CD4-positive, alpha-beta memory T cell (primary cell): ENCODE data around the gene CYP2R1. TPM values are rescaled to one million over a fixed set of nuclear protein-coding genes. Genes with fewer than 3 reads are reported as not detected.

ENCODE experiments used
- CTCF ChIA-PET: fragments of 350-600 bp; sonication (Branson Sonifier 250); formaldehyde crosslinking; loops from one replicate; lab custom pipeline; 2021; ENCODE audit warnings: inconsistent platforms; ENCODE audit not compliant: partially characterized antibody; lab: Charles Lee
- POLR2A ChIA-PET: fragments of 350-600 bp; sonication (Branson Sonifier 250); formaldehyde crosslinking; loops from one replicate; lab custom pipeline; 2021; ENCODE audit not compliant: partially characterized antibody; lab: Charles Lee
- DNase-seq, 5 donors: peaks; one replicate each; pipeline versions ENCODE4 v3.0.0 to v3.0.0-alpha.2; 2020 to 2022; ENCODE audit warnings: mixed read lengths in 1 of 5
- H3K27ac ChIP-seq: one replicate; pipeline ENCODE4 v1.7.0; 2013; ENCODE audit warnings: low read depth, low read length
- H3K27me3 ChIP-seq: 2 replicates; pipeline ENCODE4 v1.7.0; 2013; ENCODE audit warnings: mild to moderate bottlenecking, low read length, moderate library complexity; ENCODE audit not compliant: insufficient read depth
- H3K36me3 ChIP-seq: 2 replicates; pipeline ENCODE4 v1.7.0; 2013; ENCODE audit warnings: mild to moderate bottlenecking, low read length, moderate library complexity; ENCODE audit not compliant: insufficient read depth
- H3K4me1 ChIP-seq: 2 replicates; pipeline ENCODE4 v1.7.0; 2013; ENCODE audit warnings: mild to moderate bottlenecking, low read length, moderate library complexity; ENCODE audit not compliant: insufficient read depth
- H3K4me3 ChIP-seq, 2 donors: one replicate each; pipeline ENCODE4 v1.7.0; 2013; ENCODE audit warnings: low read length in 2 of 2, mild to moderate bottlenecking in 1 of 2
- H3K9me3 ChIP-seq, 2 donors: one replicate each; pipeline ENCODE4 v1.7.0; 2013; ENCODE audit warnings: low read length in 2 of 2, control low read depth in 1 of 2; ENCODE audit not compliant: control insufficient read depth in 1 of 2
- H3K27ac Mint-ChIP-seq, 7 donors: one replicate each; pipeline ENCODE4 v1.8.0; 2020 to 2021; ENCODE audit warnings: mixed read lengths in 7 of 7, mild to moderate bottlenecking in 6 of 7, inconsistent platforms in 3 of 7, moderate library complexity in 3 of 7
- H3K27me3 Mint-ChIP-seq, 2 donors: one replicate each; pipeline ENCODE4 v1.8.0; 2020 to 2021; ENCODE audit warnings: mixed read lengths in 2 of 2
- H3K36me3 Mint-ChIP-seq, 2 donors: one replicate each; pipeline ENCODE4 v1.8.0; 2020 to 2021; ENCODE audit warnings: mixed read lengths in 2 of 2, inconsistent platforms in 1 of 2, mild to moderate bottlenecking in 1 of 2
- H3K4me1 Mint-ChIP-seq, 4 donors: one replicate each; pipeline ENCODE4 v1.8.0; 2020 to 2021; ENCODE audit warnings: mixed read lengths in 4 of 4, mild to moderate bottlenecking in 1 of 4
- H3K4me3 Mint-ChIP-seq, 8 donors: one replicate each; pipeline ENCODE4 v1.8.0; 2020 to 2021; ENCODE audit warnings: mixed read lengths in 8 of 8, mild to moderate bottlenecking in 7 of 8, moderate library complexity in 6 of 8, inconsistent platforms in 3 of 8
- H3K9me3 Mint-ChIP-seq, 8 donors: one replicate each; pipeline ENCODE4 v1.8.0; 2020 to 2021; ENCODE audit warnings: mixed read lengths in 8 of 8, mild to moderate bottlenecking in 5 of 8, inconsistent platforms in 3 of 8, moderate library complexity in 1 of 8
- intact Hi-C: fragments of 100-400 bp; cut with micrococcal nuclease; formaldehyde crosslinking; loops from one replicate; pipeline ENCODE4 v1.15.1; 2023
- polyA plus RNA-seq, 2 donors: library from polyadenylated mRNA; unstranded; fragments of 300-500 nt; fragmentation: Illumina TruSeq; gene quantifications; one replicate each; pipeline ENCODE4 v1.2.3, GENCODE V29; 2021
- total RNA-seq, 2 experiments: library from RNA; stranded (reverse); gene quantifications; one replicate each; pipeline ENCODE4 v1.2.3, GENCODE V29; 2021

Gene CYP2R1
- total RNA-seq, result 10 to 100 TPM; 12.1 to 14.7 TPM
- 10 to 100 TPM; 10.0 to 15.2 TPM for polyA plus RNA-seq

GRCh38 chr11:14892036-14892556, at the start of gene CYP2R1:
Gene CYP2R1 (minus strand): TSS chr11:14892231. CDS start chr11:14892205, 26 bp downstream.
- Histone ChIP-seq H3K9me3 (no peaks in the 10 kb centered on the region), H3K27ac (peak within 1 kb of the TSS; percentile 80), H3K4me1 (peaks cover 36% of the 10 kb centered on the region), H3K4me3 (peak within 1 kb of the TSS; percentile 91 to 96), H3K36me3 (no peaks in the 10 kb centered on the region), H3K27me3 (no peaks in the 10 kb centered on the region)
- H3K4me3 Mint-ChIP-seq, result peak within 1 kb of the TSS; percentile 90 to 99 (median 94)
- POLR2A ChIA-PET, result interaction anchor here (0.7 to 3.8 kb wide), 16 partner anchors 10 to 392 kb away, joined by 3 to 39 read pairs (median 5); partner anchors contain the start of genes COPB1 and PSMA1
- H3K4me1 Mint-ChIP-seq, result peaks cover 17 to 48% (median 34%) of the 10 kb centered on the region in 4 donors
- H3K27me3 Mint-ChIP-seq, result no peaks in the 10 kb centered on the region
- peak; percentile 88 to 92 (median 91) for DNase-seq
- CTCF ChIA-PET, result interaction anchor here (0.6 to 6.7 kb wide), 18 partner anchors 8 to 549 kb away, joined by 3 to 143 read pairs (median 4); partner anchors contain the start of genes PDE3B and PSMA1
- peaks cover 0 to 8% of the 10 kb centered on the region in 2 donors for H3K36me3 Mint-ChIP-seq
- H3K9me3 Mint-ChIP-seq, result no peaks in the 10 kb centered on the region
- H3K27ac Mint-ChIP-seq, result peak within 1 kb of the TSS; percentile 94 to 99 (median 96)
- intact Hi-C loops, result loop anchor here (1.0 to 10.0 kb wide), 6 partner anchors 13 to 1430 kb away; partner anchors contain the start of genes BTBD10 and RRAS2

- H3K27ac Mint-ChIP-seq, result no peak overlapping the region
Measured at GRCh38 chr11:14938936-14939335, 46.9 kb upstream of the CYP2R1 start.

GRCh38 chr11:14934641-14935351, 42.8 kb upstream of the CYP2R1 start:
- Mint-ChIP-seq H3K27ac (no peak overlapping the region), H3K4me1 (no peaks in the 10 kb centered on the region), H3K4me3 (no peak overlapping the region), H3K36me3 (no peaks in the 10 kb centered on the region), H3K9me3 (peaks cover 0 to 7% (median 0%) of the 10 kb centered on the region in 8 donors), H3K27me3 (peaks cover 1 to 2% of the 10 kb centered on the region in 2 donors)
- Histone ChIP-seq H3K27ac (no peak overlapping the region), H3K4me3 (no peak overlapping the region), H3K9me3 (no peaks in the 10 kb centered on the region), H3K36me3 (no peaks in the 10 kb centered on the region), H3K4me1 (no peaks in the 10 kb centered on the region), H3K27me3 (no peaks in the 10 kb centered on the region)
- CTCF ChIA-PET, result interaction anchor here (1.4 to 4.0 kb wide), 2 partner anchors 27 to 40 kb away, joined by 4 to 19 read pairs; no protein-coding TSS in a partner anchor
- DNase-seq, result no peak
- intact Hi-C loops, result no loop called here
- POLR2A ChIA-PET, result no interaction called here

More at GRCh38 chr11:14938936-14939335, 46.9 kb upstream of the CYP2R1 start:
- peaks cover 1% of the 10 kb centered on the region in 2 donors for H3K27me3 Mint-ChIP-seq
- no peaks in the 10 kb centered on the region for H3K36me3 Mint-ChIP-seq
- DNase-seq, result no peak
- no peaks in the 10 kb centered on the region for H3K4me1 Mint-ChIP-seq
- H3K9me3 ChIP-seq, result no peaks in the 10 kb centered on the region
- intact Hi-C loops, result no loop called here
- H3K27ac ChIP-seq, result no peak overlapping the region
- no peak overlapping the region for H3K4me3 Mint-ChIP-seq
- ChIA-PET POLR2A (no interaction called here), CTCF (interaction anchor here (0.8 kb wide), 1 partner anchor 30 kb away, joined by 3 read pairs; no protein-coding TSS in a partner anchor)
- no peak overlapping the region for H3K4me3 ChIP-seq
- H3K4me1 ChIP-seq, result no peaks in the 10 kb centered on the region
- H3K36me3 ChIP-seq, result no peaks in the 10 kb centered on the region
- no peaks in the 10 kb centered on the region for H3K27me3 ChIP-seq
- H3K9me3 Mint-ChIP-seq, result peaks cover 0 to 7% (median 0%) of the 10 kb centered on the region in 8 donors

GRCh38 chr11:14932447-14932846, 40.4 kb upstream of the CYP2R1 start:
- Histone ChIP-seq H3K9me3 (no peaks in the 10 kb centered on the region), H3K27ac (no peak overlapping the region), H3K27me3 (no peaks in the 10 kb centered on the region), H3K36me3 (no peaks in the 10 kb centered on the region), H3K4me3 (no peak overlapping the region), H3K4me1 (no peaks in the 10 kb centered on the region)
- H3K9me3 Mint-ChIP-seq, result peaks cover 0 to 12% (median 7%) of the 10 kb centered on the region in 8 donors
- DNase-seq, result no peak
- peaks cover 0 to 2% of the 10 kb centered on the region in 2 donors for H3K27me3 Mint-ChIP-seq
- H3K4me3 Mint-ChIP-seq, result no peak overlapping the region
- no peak overlapping the region for H3K27ac Mint-ChIP-seq
- ChIA-PET CTCF (no interaction called here), POLR2A (no interaction called here)
- H3K4me1 Mint-ChIP-seq, result no peaks in the 10 kb centered on the region
- peaks cover 0 to 6% of the 10 kb centered on the region in 2 donors for H3K36me3 Mint-ChIP-seq
- intact Hi-C loops, result no loop called here

GRCh38 chr11:14930369-14930768, 38.3 kb upstream of the CYP2R1 start:
- no peaks in the 10 kb centered on the region for H3K27me3 ChIP-seq
- H3K27me3 Mint-ChIP-seq, result peaks cover 0 to 2% of the 10 kb centered on the region in 2 donors
- H3K4me1 ChIP-seq, result no peaks in the 10 kb centered on the region
- H3K9me3 Mint-ChIP-seq, result peaks cover 0 to 12% (median 7%) of the 10 kb centered on the region in 8 donors
- peaks cover 0 to 6% of the 10 kb centered on the region in 2 donors for H3K36me3 Mint-ChIP-seq
- DNase-seq, result no peak
- no peaks in the 10 kb centered on the region for H3K9me3 ChIP-seq
- no peaks in the 10 kb centered on the region for H3K36me3 ChIP-seq
- H3K4me3 ChIP-seq, result no peak overlapping the region
- no peak overlapping the region for H3K4me3 Mint-ChIP-seq
- POLR2A ChIA-PET, result interaction anchor here (0.5 kb wide), 1 partner anchor 475 kb away, joined by 3 read pairs; no protein-coding TSS in a partner anchor
- intact Hi-C loops, result no loop called here
- CTCF ChIA-PET, result no interaction called here
- no peaks in the 10 kb centered on the region for H3K4me1 Mint-ChIP-seq
- no peak overlapping the region for H3K27ac ChIP-seq
- H3K27ac Mint-ChIP-seq, result no peak overlapping the region

GRCh38 chr11:14927146-14927545, 35.1 kb upstream of the CYP2R1 start:
- intact Hi-C loops, result no loop called here
- H3K4me3 ChIP-seq, result no peak overlapping the region
- no peaks in the 10 kb centered on the region for H3K36me3 ChIP-seq
- DNase-seq, result no peak
- Mint-ChIP-seq H3K4me3 (no peak overlapping the region), H3K4me1 (no peaks in the 10 kb centered on the region), H3K36me3 (peaks cover 0 to 6% of the 10 kb centered on the region in 2 donors), H3K9me3 (peaks cover 0 to 12% (median 7%) of the 10 kb centered on the region in 8 donors), H3K27me3 (peaks cover 0 to 2% of the 10 kb centered on the region in 2 donors), H3K27ac (no peak overlapping the region)
- CTCF ChIA-PET, result no interaction called here
- POLR2A ChIA-PET, result no interaction called here
- H3K4me1 ChIP-seq, result no peaks in the 10 kb centered on the region
- H3K9me3 ChIP-seq, result no peaks in the 10 kb centered on the region
- no peaks in the 10 kb centered on the region for H3K27me3 ChIP-seq
- no peak overlapping the region for H3K27ac ChIP-seq

- no peaks in the 10 kb centered on the region for H3K4me1 Mint-ChIP-seq
- no peak overlapping the region for H3K27ac Mint-ChIP-seq
- no peaks in the 10 kb centered on the region for H3K4me1 ChIP-seq
- no peak overlapping the region for H3K4me3 ChIP-seq
- intact Hi-C loops, result no loop called here
- POLR2A ChIA-PET, result no interaction called here
- H3K27me3 ChIP-seq, result no peaks in the 10 kb centered on the region
- no peak overlapping the region for H3K4me3 Mint-ChIP-seq
- peaks cover 0 to 2% of the 10 kb centered on the region in 2 donors for H3K27me3 Mint-ChIP-seq
- H3K9me3 ChIP-seq, result no peaks in the 10 kb centered on the region
- H3K9me3 Mint-ChIP-seq, result peaks cover 0 to 12% (median 6%) of the 10 kb centered on the region in 8 donors
- H3K36me3 Mint-ChIP-seq, result peaks cover 0 to 4% of the 10 kb centered on the region in 2 donors
- H3K27ac ChIP-seq, result no peak overlapping the region
- no peak for DNase-seq
- CTCF ChIA-PET, result interaction anchor here (9.0 kb wide), 1 partner anchor 17 kb away, joined by 97 read pairs; no protein-coding TSS in a partner anchor
- no peaks in the 10 kb centered on the region for H3K36me3 ChIP-seq
Measured at GRCh38 chr11:14924318-14924717, 32.3 kb upstream of the CYP2R1 start.
